GM19025 (cell line): ENCODE data around the gene SEC23A.
"Not testable (repeated sequence)": the region's sequence is repeated elsewhere in the genome, so short reads cannot be mapped to it uniquely, and the experiment has no call there.

ENCODE experiments used
- ATAC-seq: cut with Tn5 transposase; IDR thresholded peaks from one replicate; pipeline ENCODE4 v1.9.1; 2021; ENCODE audit warnings: mild to moderate bottlenecking, low read depth, moderate library complexity; ENCODE audit not compliant: unreplicated experiment

The SEC23A gene

GRCh38 chr14:39094515-39094914 lies 8.5 kb downstream of the SEC23A start:
- ATAC-seq = no peak

- no peak for ATAC-seq
These were observed 11.3 kb downstream of the SEC23A start for GRCh38 chr14:39091716-39092115.

- ATAC-seq = no peak
These were observed 12.4 kb downstream of the SEC23A start for GRCh38 chr14:39090548-39091111.

GRCh38 chr14:39087493-39087892 lies 15.5 kb downstream of the SEC23A start:
- no peak for ATAC-seq

- ATAC-seq = no peak
These were observed 17.1 kb downstream of the SEC23A start for GRCh38 chr14:39085933-39086332.

- no peak for ATAC-seq
These were observed 19.9 kb downstream of the SEC23A start for GRCh38 chr14:39083127-39083526.

GRCh38 chr14:39080886-39081285 lies 22.1 kb downstream of the SEC23A start:
- no peak for ATAC-seq

- no peak for ATAC-seq
These were observed 31.9 kb downstream of the SEC23A start for GRCh38 chr14:39071096-39071495.

- ATAC-seq = no peak
These were observed 33.1 kb downstream of the SEC23A start for GRCh38 chr14:39069923-39070322.

- not testable (repeated sequence) for ATAC-seq
These were observed 33.7 kb downstream of the SEC23A start for GRCh38 chr14:39069169-39069805.

- ATAC-seq = peak; percentile 92
These were observed 42.1 kb downstream of the SEC23A start for GRCh38 chr14:39060818-39061437.

- no peak for ATAC-seq
These were observed 47.1 kb downstream of the SEC23A start for GRCh38 chr14:39055786-39056474.

- ATAC-seq = not testable (repeated sequence)
These were observed 50.1 kb downstream of the SEC23A start for GRCh38 chr14:39052869-39053454.

GRCh38 chr14:39050389-39050788 lies 52.6 kb downstream of the SEC23A start:
- ATAC-seq = no peak

- ATAC-seq = peak; percentile 57
These were observed 57.1 kb downstream of the SEC23A start for GRCh38 chr14:39045889-39046288.

- no peak for ATAC-seq
These were observed 59.6 kb downstream of the SEC23A start for GRCh38 chr14:39043352-39043943.

GRCh38 chr14:39040529-39040928 lies 62.5 kb downstream of the SEC23A start:
- no peak for ATAC-seq

GRCh38 chr14:39038542-39038941 lies 64.5 kb downstream of the SEC23A start:
- ATAC-seq = no peak

- no peak for ATAC-seq
These were observed 66.3 kb downstream of the SEC23A start for GRCh38 chr14:39036760-39037159.

- ATAC-seq = no peak
These were observed 67.7 kb downstream of the SEC23A start for GRCh38 chr14:39035336-39035735.
